Upper lobe of left lung (tissue), 6 donors: Measurements from ENCODE around the gene GAK. TPM values are rescaled to one million over a fixed set of nuclear protein-coding genes. Genes with fewer than 3 reads are reported as not detected.
A peak's percentile ranks its signal among the peaks of the same experiment; 100 is the strongest.
"Not testable (repeated sequence)": the region's sequence is repeated elsewhere in the genome, so short reads cannot be mapped to it uniquely, and the experiment has no call there.

Experiments
- ATAC-seq, 2 donors: fragments of 200-7000 bp; cut with Tn5 transposase; one replicate each; pipeline ENCODE4 v1.9.1; 2022; ENCODE audit warnings: mild to moderate bottlenecking in 2 of 2, moderate library complexity in 2 of 2; ENCODE audit not compliant: low FRiP score in 2 of 2
- DNase-seq, 2 donors: peaks; one replicate each; pipeline ENCODE4 v3.0.0-alpha.2; 2019 to 2020
- H3K27ac ChIP-seq, 4 donors: fragments of 200-600 bp; sonication (generic); one replicate each; pipeline ENCODE4 v1.5.1; 2016 to 2019
- H3K27me3 ChIP-seq, 4 donors: fragments of 200-600 bp; sonication (generic); one replicate each; pipeline ENCODE4 v1.5.1; 2017 to 2019
- H3K36me3 ChIP-seq, 4 donors: fragments of 200-600 bp; sonication (generic); one replicate each; pipeline ENCODE4 v1.5.1; 2016 to 2019
- H3K4me1 ChIP-seq, 4 donors: fragments of 200-600 bp; sonication (generic); one replicate each; pipeline ENCODE4 v1.5.1; 2018 to 2019
- H3K4me3 ChIP-seq, 4 donors: fragments of 200-600 bp; sonication (generic); one replicate each; pipeline ENCODE4 v1.5.1; 2017 to 2019; ENCODE audit warnings: mild to moderate bottlenecking in 2 of 4, moderate library complexity in 1 of 4
- H3K9me3 ChIP-seq, 4 donors: fragments of 200-600 bp; sonication (generic); one replicate each; pipeline ENCODE4 v1.5.1; 2018 to 2019
- CTCF ChIP-seq, 6 experiments: fragments of 450-650 bp in 4 of 6; fragments of 200-600 bp in 2 of 6; sonication (generic) in 2 of 6; IDR thresholded peaks; one replicate each; pipeline ENCODE4 v1.5.1; 2016 to 2019; ENCODE audit warnings: antibody characterized with exemption in 6 of 6
- EP300 ChIP-seq, 4 donors: sonication (generic); formaldehyde crosslinking; IDR thresholded peaks; one replicate each; pipeline ENCODE4 v1.5.1; 2017; ENCODE audit warnings: antibody characterized with exemption in 4 of 4, control low read depth in 2 of 4
- POLR2A ChIP-seq, 4 donors: fragments of 450-650 bp; IDR thresholded peaks; one replicate each; pipeline ENCODE4 v1.5.1; 2016 to 2017; ENCODE audit warnings: antibody characterized with exemption in 4 of 4, mild to moderate bottlenecking in 2 of 4
- POLR2AphosphoS5 ChIP-seq, 2 donors: sonication (generic); formaldehyde crosslinking; IDR thresholded peaks; one replicate each; pipeline ENCODE4 v1.5.1; 2017; ENCODE audit warnings: antibody characterized with exemption in 2 of 2
- WGBS, 2 donors: methylation state at CpG; one replicate each; pipeline ENCODE4 v1.1.5; 2017 to 2018; 5-methylcytosine and 5-hydroxymethylcytosine counted together
- total RNA-seq, 6 donors: library from RNA; depleted of rRNA in 4 of 6; stranded (reverse); fragments of >200 nt in 4 of 6; gene quantifications; one replicate each; pipeline versions ENCODE4 v1.1.0 to v1.2.1, GENCODE V29; 2016 to 2021
- donor health status: DM: no; HTN: no; CAD: no; lungs with moderate emphysema.
- donor health status: DM: no; HTN: yes; CAD: no; lungs with severe emphysema.

Gene GAK
- total RNA-seq, result 100 to 1,000 TPM; 116 to 380 (median 154) TPM

GRCh38 chr4:931960-932712 is at the start of gene GAK, which contains the start of gene TMEM175:
GAK (minus strand) TSS chr4:932316; CDS start chr4:932187, 129 bp downstream.
TMEM175 (plus strand) TSS chr4:932460; CDS start chr4:947740, 15,280 bp downstream.
- peaks cover 38 to 62% (median 41%) of the 10 kb centered on the region in 4 donors for H3K4me1 ChIP-seq
- peak within 1 kb of the TSS; percentile 97 to 100 (median 98) for H3K4me3 ChIP-seq
- peak; percentile 96 to 99 for ATAC-seq
- peak; percentile 94 to 96 for TF ChIP-seq POLR2AphosphoS5 (IDR thresholded peaks at IDR 0.05)
- peak in 5 of 6 experiments; percentile 9 to 70 (median 47) for TF ChIP-seq CTCF (IDR thresholded peaks at IDR 0.05)
- TF ChIP-seq POLR2A (IDR thresholded peaks at IDR 0.05), result peak; percentile 77 to 97 (median 86)
- peak in 1 of 4 donors; percentile 71 for TF ChIP-seq EP300 (IDR thresholded peaks at IDR 0.05)
- peaks cover 0 to 3% (median 0%) of the 10 kb centered on the region in 4 donors for H3K36me3 ChIP-seq
- H3K9me3 ChIP-seq, result no peaks in the 10 kb centered on the region
- H3K27me3 ChIP-seq, result no peaks in the 10 kb centered on the region
- peak within 1 kb of the TSS; percentile 95 to 98 (median 96) for H3K27ac ChIP-seq
- 0% methylated on average over 19 to 80 of the region's 99 CpGs for WGBS, 2 donors
- peak; percentile 97 to 100 for DNase-seq

DNA sequence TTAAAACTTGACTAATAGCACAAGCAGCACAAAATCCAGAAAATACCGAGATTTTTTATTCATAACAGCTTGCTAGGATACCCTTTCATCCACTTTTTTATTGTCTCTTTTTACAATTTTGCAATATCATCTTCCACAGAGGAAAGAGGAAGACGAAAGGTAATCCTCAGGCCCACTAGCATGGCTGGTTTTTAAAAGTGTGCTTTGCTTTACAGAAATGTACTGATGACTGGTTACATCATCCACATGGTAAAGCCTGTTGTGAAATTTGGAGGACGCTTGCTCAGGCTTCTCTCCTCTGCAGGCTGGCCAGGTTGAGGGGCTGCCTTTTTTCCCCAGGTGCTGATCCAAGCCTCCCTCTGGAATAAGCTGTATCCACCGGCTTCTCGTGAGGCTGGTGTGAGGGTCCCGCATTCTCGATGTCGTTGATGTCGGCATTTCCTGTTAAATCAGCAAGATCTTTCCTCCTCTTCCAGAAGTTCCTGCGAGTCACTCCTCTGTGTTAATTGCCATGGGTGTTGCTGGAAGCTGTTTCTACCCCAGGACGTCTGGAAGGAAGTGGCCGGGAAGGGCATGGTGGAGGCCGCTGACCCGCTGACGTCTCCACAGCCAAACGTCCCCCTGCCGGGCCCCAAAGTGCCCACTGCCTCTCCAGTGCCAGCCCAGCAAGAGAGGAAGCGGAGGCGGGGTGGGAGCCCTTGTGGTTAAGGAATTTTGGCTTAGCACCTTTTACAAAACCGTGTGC is 47.0 kb upstream of the GAK start:
- Histone ChIP-seq H3K27me3 (no peaks in the 10 kb centered on the region), H3K36me3 (no peaks in the 10 kb centered on the region), H3K4me3 (no peak overlapping the region), H3K9me3 (no peaks in the 10 kb centered on the region), H3K4me1 (peaks cover 3 to 16% (median 9%) of the 10 kb centered on the region in 4 donors), H3K27ac (peak overlapping the region in 3 of 4 donors; percentile 15 to 62 (median 52))
- peak in 1 of 2 donors; percentile 58 for DNase-seq
- ATAC-seq, result peak in 1 of 2 donors; percentile 49
- TF ChIP-seq POLR2AphosphoS5 (IDR thresholded peaks at IDR 0.05) (no peak), POLR2A (IDR thresholded peaks at IDR 0.05) (no peak), EP300 (IDR thresholded peaks at IDR 0.05) (no peak), CTCF (IDR thresholded peaks at IDR 0.05) (no peak)
- WGBS, 2 donors, result 36 to 39% methylated on average over 16 to 20 of the region's 20 CpGs

- H3K36me3 ChIP-seq, H3K4me3 ChIP-seq, ATAC-seq, H3K27me3 ChIP-seq, H3K9me3 ChIP-seq, H3K27ac ChIP-seq: not testable (repeated sequence)
- WGBS, 2 donors, result 97 to 100% methylated on average over 2 to 5 of the region's 25 CpGs
- peak in 1 of 2 donors; percentile 51 for DNase-seq
- H3K4me1 ChIP-seq, result peaks cover 22 to 43% (median 30%) of the 10 kb centered on the region in 4 donors
Measured at GRCh38 chr4:976016-976415, 43.9 kb upstream of the GAK start.

DNA sequence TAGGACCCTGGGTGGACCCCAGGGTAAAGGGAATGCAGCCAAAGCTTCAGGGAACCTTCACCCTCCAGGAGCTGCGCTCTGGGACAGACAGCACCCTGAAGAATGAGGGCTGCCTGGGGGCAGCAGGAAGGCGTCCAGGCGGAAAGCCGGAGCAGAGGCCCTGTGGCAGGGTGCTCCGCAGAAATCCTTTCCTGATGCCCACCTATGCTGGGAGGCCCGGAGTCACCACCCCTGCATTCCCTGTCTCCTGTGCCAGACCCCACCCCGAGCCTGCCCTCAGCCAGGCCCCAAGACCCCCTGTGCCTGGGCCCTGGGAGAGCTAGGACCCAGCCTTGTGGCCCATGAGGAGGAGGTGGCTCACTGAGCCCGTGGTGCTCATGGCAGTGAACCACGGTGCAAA is 42.6 kb upstream of the GAK start:
- no peak for TF ChIP-seq POLR2AphosphoS5 (IDR thresholded peaks at IDR 0.05)
- no peak for TF ChIP-seq CTCF (IDR thresholded peaks at IDR 0.05)
- peak in 1 of 2 donors; percentile 46 for DNase-seq

More for the DNA sequence above, 42.6 kb upstream of the GAK start:
- H3K9me3 ChIP-seq, result no peaks in the 10 kb centered on the region
- H3K4me3 ChIP-seq, result no peak overlapping the region
- 90 to 96% methylated on average over 8 to 9 of the region's 9 CpGs for WGBS, 2 donors
- no peak overlapping the region for H3K27ac ChIP-seq
- no peaks in the 10 kb centered on the region for H3K36me3 ChIP-seq
- no peaks in the 10 kb centered on the region for H3K27me3 ChIP-seq
- no peak for ATAC-seq
- H3K4me1 ChIP-seq, result peaks cover 23 to 48% (median 28%) of the 10 kb centered on the region in 4 donors
